IMR-90 (cell line): ENCODE results near the gene CEP55. TPM values are rescaled to one million over a fixed set of nuclear protein-coding genes. Genes with fewer than 3 reads are reported as not detected.

Experiments used
- ATAC-seq: fragments of 200-7000 bp; cut with Tn5 transposase; 2 replicates; pipeline ENCODE4 v1.9.1; 2020; ENCODE audit warnings: low read depth, mild to moderate bottlenecking, moderate library complexity
- BruUV-seq: library from RNA; stranded (reverse); fragments of 400-500 nt; replicated peaks from 2 replicates; lab custom pipeline; 2021; lab: Mats Ljungman, UMichigan
- CTCF ChIA-PET: fragments of 300-600 bp; formaldehyde crosslinking; extraction: SDS; loops from one replicate; lab custom pipeline; 2021; ENCODE audit warnings: antibody characterized with exemption; lab: Yijun Ruan, JAX
- POLR2A ChIA-PET: fragments of 300-600 bp; sonication (Branson Sonifier 250); formaldehyde crosslinking; loops from one replicate; lab custom pipeline; 2022; ENCODE audit warnings: antibody characterized with exemption; ENCODE audit not compliant: unreplicated experiment; lab: Charles Lee
- DNase-seq: peaks from one replicate; pipeline ENCODE4 v3.0.0; 2013
- H2AFZ ChIP-seq: replicated peaks from 2 replicates; pipeline ENCODE3; 2013; ENCODE audit warnings: low read length, mild to moderate bottlenecking; ENCODE audit not compliant: poor library complexity
- H2AK5ac ChIP-seq: 2 replicates; pipeline ENCODE4 v1.6.1; 2013; ENCODE audit warnings: low read depth, low read length, inconsistent platforms
- H2AK9ac ChIP-seq: replicated peaks from 2 replicates; pipeline ENCODE3; 2013; ENCODE audit warnings: mild to moderate bottlenecking, low read depth, low read length, moderate library complexity; ENCODE audit not compliant: poor library complexity
- H2BK120ac ChIP-seq: 2 replicates; pipeline ENCODE4 v1.6.1; 2013; ENCODE audit warnings: low read depth, low read length, inconsistent platforms
- H2BK15ac ChIP-seq: 3 replicates; pipeline ENCODE4 v1.6.1; 2013; ENCODE audit warnings: low read depth, low read length, inconsistent platforms
- H2BK20ac ChIP-seq: 2 replicates; pipeline ENCODE4 v1.6.1; 2013; ENCODE audit warnings: low read depth, mild to moderate bottlenecking, inconsistent platforms, low read length, moderate library complexity
- H2BK5ac ChIP-seq: 2 replicates; pipeline ENCODE4 v1.6.1; 2013; ENCODE audit warnings: mild to moderate bottlenecking, low read depth, low read length, inconsistent platforms; ENCODE audit not compliant: poor library complexity, severe bottlenecking
- H3K14ac ChIP-seq: replicated peaks from 2 replicates; pipeline ENCODE4 v1.6.1; 2013; ENCODE audit warnings: low read depth, low read length, inconsistent platforms
- H3K18ac ChIP-seq: 2 replicates; pipeline ENCODE4 v1.6.1; 2013; ENCODE audit warnings: low read depth, low read length, control low read depth
- H3K23ac ChIP-seq: 2 replicates; pipeline ENCODE4 v1.6.1; 2013; ENCODE audit warnings: low read depth, low read length, inconsistent platforms
- H3K27ac ChIP-seq: 2 replicates; pipeline ENCODE4 v1.5.1; 2013; ENCODE audit warnings: mild to moderate bottlenecking, control low read depth, low read length; ENCODE audit not compliant: insufficient read depth
- H3K27me3 ChIP-seq: 2 replicates; pipeline ENCODE4 v1.6.1; 2013; ENCODE audit warnings: low read length; ENCODE audit not compliant: control insufficient read depth, insufficient read depth
- H3K36me3 ChIP-seq: 2 replicates; pipeline ENCODE4 v1.6.1; 2013; ENCODE audit warnings: low read length, mixed read lengths; ENCODE audit not compliant: control insufficient read depth, insufficient read depth
- H3K4ac ChIP-seq: 2 replicates; pipeline ENCODE4 v1.6.1; 2013; ENCODE audit warnings: low read depth, low read length, inconsistent platforms
- H3K4me1 ChIP-seq: 2 replicates; pipeline ENCODE4 v1.6.1; 2013; ENCODE audit warnings: low read length, mixed read lengths; ENCODE audit not compliant: control insufficient read depth, insufficient read depth
- H3K4me2 ChIP-seq: 2 replicates; pipeline ENCODE4 v1.6.1; 2013; ENCODE audit warnings: low read depth, mild to moderate bottlenecking, control low read depth, low read length, moderate library complexity
- H3K4me3 ChIP-seq: 2 replicates; pipeline ENCODE4 v1.5.1; 2013; ENCODE audit warnings: low read depth, mild to moderate bottlenecking, control low read depth, low read length, moderate library complexity; ENCODE audit not compliant: insufficient read depth
- H3K56ac ChIP-seq: 2 replicates; pipeline ENCODE4 v1.6.1; 2013; ENCODE audit warnings: low read length, inconsistent platforms; ENCODE audit not compliant: insufficient read depth; ENCODE audit errors: extremely low read depth
- H3K79me1 ChIP-seq, 2 experiments: 2 replicates each; pipeline ENCODE4 v1.6.1; 2013; ENCODE audit warnings: low read length in 2 of 2, inconsistent platforms in 1 of 2, low read depth in 1 of 2
- H3K9ac ChIP-seq: 2 replicates; pipeline ENCODE4 v1.6.1; 2013; ENCODE audit warnings: low read depth, low read length, control low read depth
- H3K9me1 ChIP-seq: 2 replicates; pipeline ENCODE4 v1.6.1; 2013; ENCODE audit warnings: low read length, inconsistent platforms; ENCODE audit not compliant: insufficient read depth
- H3K9me3 ChIP-seq: 2 replicates; pipeline ENCODE4 v1.6.1; 2013; ENCODE audit warnings: low read length; ENCODE audit not compliant: control insufficient read depth, insufficient read depth
- H4K20me1 ChIP-seq: 2 replicates; pipeline ENCODE4 v1.6.1; 2013; ENCODE audit warnings: low read length, inconsistent platforms; ENCODE audit not compliant: insufficient read depth
- H4K5ac ChIP-seq: 2 replicates; pipeline ENCODE4 v1.6.1; 2013; ENCODE audit warnings: mild to moderate bottlenecking, low read depth, low read length, control low read depth
- H4K8ac ChIP-seq, 2 experiments: 2 replicates each; pipeline ENCODE4 v1.6.1; 2013; ENCODE audit warnings: low read depth in 2 of 2, low read length in 2 of 2, control low read depth in 1 of 2, inconsistent platforms in 1 of 2
- H4K91ac ChIP-seq: 2 replicates; pipeline ENCODE4 v1.6.1; 2013; ENCODE audit warnings: low read depth, low read length, inconsistent platforms; ENCODE audit not compliant: insufficient read depth
- FOS ChIP-seq: fragments of 150-350 bp; IDR thresholded peaks from 2 replicates; pipeline ENCODE4 v1.6.1; 2016; ENCODE audit warnings: low read depth, low read length
- RFX5 ChIP-seq: IDR thresholded peaks from 2 replicates; pipeline ENCODE4 v1.8.0; 2012; ENCODE audit warnings: low read depth, mild to moderate bottlenecking, low read length, moderate library complexity
- WGBS, 2 experiments: methylation state at CpG; one replicate each; pipeline versions ENCODE4 v1.1.5 to v1.1.7; 2013; ENCODE audit warnings: missing lambda C conversion rate in 2 of 2; ENCODE audit not compliant: insufficient read length in 1 of 2; ENCODE audit errors: extremely low coverage in 2 of 2; 5-methylcytosine and 5-hydroxymethylcytosine counted together
- dilution Hi-C: fragments of 300-500 bp; cut with HindIII; formaldehyde crosslinking; loops from one replicate; pipeline ENCODE4 v1.14.3; 2018; ENCODE audit warnings: low sequenced_read_pairs; ENCODE audit not compliant: unreplicated experiment
- in situ Hi-C: fragments of 300-500 bp; cut with MboI; formaldehyde crosslinking; loops from 3 replicates; pipeline ENCODE4 v1.14.3; 2019; ENCODE audit warnings: low sequenced_read_pairs, inconsistent platforms, mixed read lengths
- intact Hi-C: fragments of 100-400 bp; cut with micrococcal nuclease; formaldehyde crosslinking; loops from 2 replicates; pipeline ENCODE4 v1.10.0; 2022
- polyA plus RNA-seq, 3 experiments: library from polyadenylated mRNA; depleted of rRNA; stranded (reverse); fragments of >200 nt; gene quantifications; 2 replicates each; pipeline ENCODE4 v1.2.3, GENCODE V29; 2012; ENCODE audit warnings: low replicate concordance in 1 of 3
- total RNA-seq: library from RNA; depleted of rRNA; stranded (reverse); fragments of >200 nt; gene quantifications from 2 replicates; pipeline ENCODE4 v1.2.3, GENCODE V29; 2012

The CEP55 gene
- total and polyA plus RNA-seq, 2 of the 4 experiments (the other 2 are of a cell fraction) = 15.7 to 23.5 TPM

GRCh38 chr10:93475871-93476270 lies 20.5 kb upstream of the CEP55 start:
- ChIA-PET POLR2A (interaction anchor here (1.0 kb wide), 1 partner anchor 10 kb away, joined by 3 read pairs; no protein-coding TSS in a partner anchor), CTCF (interaction anchor here (0.6 kb wide), 1 partner anchor 15 kb away, joined by 3 read pairs; no protein-coding TSS in a partner anchor)
- peaks cover 13% of the 10 kb centered on the region for H3K36me3 ChIP-seq
- H3K9me1 ChIP-seq = peaks cover 17% of the 10 kb centered on the region
- peaks cover 27% of the 10 kb centered on the region for H3K4me1 ChIP-seq
- peak overlapping the region; percentile 1; the same call in 1 of the 2 replicates for H4K5ac ChIP-seq
- dilution Hi-C loops (no loop called here), in situ Hi-C loops (no loop called here), intact Hi-C loops (no loop called here)
- H3K9ac ChIP-seq = no peak overlapping the region
- no peaks in the 10 kb centered on the region for H3K27me3 ChIP-seq
- no peaks in the 10 kb centered on the region for H3K9me3 ChIP-seq
- TF ChIP-seq FOS (0 out of 2 replicates have a peak, but pooled peaks have one; percentile 6), RFX5 (no peak)
- peak overlapping the region; percentile 30; the same call in 1 of the 2 replicates for H2BK20ac ChIP-seq
- no peak overlapping the region for H3K56ac ChIP-seq
- ATAC-seq (no peak), DNase-seq (peak; percentile 74)
- H3K27ac ChIP-seq = peak overlapping the region; percentile 4; the same call in 1 of the 2 replicates
- peaks cover 4% of the 10 kb centered on the region; the same call in 1 of the 2 replicates for H4K20me1 ChIP-seq
- peak overlapping the region; percentile 5; the same call in 1 of the 2 replicates for H3K18ac ChIP-seq
- H3K4me2 ChIP-seq = peak overlapping the region; percentile 27; the same call in 1 of the 2 replicates
- H2BK5ac ChIP-seq = peak overlapping the region; percentile 76
- peak overlapping the region in 1 of 2 experiments; percentile 73; a peak in 2 of 4 replicates for H4K8ac ChIP-seq
- H2AFZ ChIP-seq = no peak overlapping the region
- peak overlapping the region; percentile 50 for H2BK120ac ChIP-seq
- H4K91ac ChIP-seq = peak overlapping the region; percentile 57
- H3K4ac ChIP-seq = peak overlapping the region; percentile 62
- peak overlapping the region; percentile 53 for H3K14ac ChIP-seq
- no CpG with 5 or more reads among the region's 2 CpGs for WGBS, 2 experiments
- peak overlapping the region; percentile 39; the same call in 1 of the 2 replicates for H3K23ac ChIP-seq
- BruUV-seq = no TSS peak
- H3K4me3 ChIP-seq = no peak overlapping the region
- H3K79me1 ChIP-seq = peaks cover 4 to 34% of the 10 kb centered on the region in 2 experiments
- peak overlapping the region; percentile 54 for H2AK5ac ChIP-seq
- peak overlapping the region; percentile 72; the same call in 2 of the 3 replicates for H2BK15ac ChIP-seq
- H2AK9ac ChIP-seq = no peak overlapping the region
